ENCODE measurements around the gene FOXD2.

Gene FOXD2

DNA sequence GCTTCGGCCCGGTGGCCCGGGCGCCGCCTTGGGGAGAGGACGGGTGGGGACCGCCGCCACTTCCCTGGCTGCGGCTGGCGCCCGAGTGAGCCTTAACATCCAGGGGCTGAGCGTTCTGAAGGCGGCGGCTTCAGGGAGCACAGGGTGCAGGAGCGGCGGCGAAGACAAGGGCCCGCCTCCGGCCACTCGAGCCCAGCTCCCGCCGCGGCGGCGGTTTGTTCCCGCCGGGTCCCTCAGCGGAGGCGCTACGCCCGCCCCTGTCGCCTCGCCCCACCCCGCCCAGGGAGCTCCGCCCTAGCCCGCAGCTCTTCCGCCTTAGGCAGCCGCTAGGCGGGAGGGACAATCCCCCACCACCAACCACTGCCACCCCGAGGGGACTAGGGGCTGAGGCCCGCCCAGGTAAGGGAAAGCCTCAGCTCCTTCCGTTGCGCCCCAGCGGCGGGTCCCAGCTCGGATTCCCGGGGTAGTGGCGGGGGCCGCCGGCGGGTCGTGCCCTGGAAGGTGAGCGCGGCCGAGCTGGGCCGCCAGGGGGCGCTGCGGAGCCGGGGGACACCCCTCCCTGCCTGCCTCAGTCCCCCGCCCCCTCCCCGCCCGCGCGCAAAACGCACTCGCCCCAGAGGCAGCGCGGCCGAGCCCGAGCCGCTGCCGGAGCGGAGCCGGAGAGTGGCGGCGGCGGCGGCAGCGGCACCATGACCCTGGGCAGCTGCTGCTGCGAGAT, at the start of gene FOXD2:
FOXD2 (plus strand) TSS at position 598 of the 718 bp plus-strand sequence; CDS start at position 690, 92 bp downstream.
- CTCF ChIA-PET, result interaction anchor here (0.5 to 9.7 kb wide), 67 partner anchors 9 to 954 kb away, joined by 3 to 120 read pairs (median 4); partner anchors contain the start of gene PDZK1IP1
- H3K9me3 ChIP-seq (ENCODE audit: control insufficient read depth, insufficient read depth, low read depth, low read length), result no peaks in the 10 kb centered on the region
- POLR2A ChIA-PET, result interaction anchor here (0.6 to 3.1 kb wide), 25 partner anchors 9 to 662 kb away, joined by 3 to 26 read pairs (median 4); partner anchors contain the start of genes CMPK1 and STIL
- H3K4me1 ChIP-seq (ENCODE audit: control insufficient read depth, insufficient read depth, low read length), result no peaks in the 10 kb centered on the region
- H3K36me3 ChIP-seq (ENCODE audit: control insufficient read depth in 2 of 2, insufficient read depth in 1 of 2, low read length in 2 of 2), result peaks cover 0 to 35% of the 10 kb centered on the region in 2 experiments; a peak in 1 of 3 replicates
- H3K27ac ChIP-seq (ENCODE audit: extremely low read depth, low read depth, low read length), result peak within 1 kb of the TSS; percentile 98
- peak within 1 kb of the TSS; percentile 80 for H3K4me3 ChIP-seq (ENCODE audit: low read depth, low read length)
- TF ChIP-seq ZNF596 (tag by site-specific recombination; IDR thresholded peaks at IDR 0.05), result peak; percentile 40; the same call in 1 of the 2 replicates
- no peak for TF ChIP-seq REPIN1 (tag by site-specific recombination; IDR thresholded peaks at IDR 0.05; ENCODE audit: low read depth)
- TF ChIP-seq ZBTB20 (tag by site-specific recombination; IDR thresholded peaks at IDR 0.05), result peak; percentile 91
- TF ChIP-seq ZNF658 (tag by site-specific recombination; IDR thresholded peaks at IDR 0.05), result no peak
- TF ChIP-seq ZNF76 (tag by site-specific recombination; IDR thresholded peaks at IDR 0.05; ENCODE audit: borderline replicate concordance, low read depth), result peak; percentile 64
- TF ChIP-seq PRDM4 (tag by site-specific recombination; IDR thresholded peaks at IDR 0.05), result no peak; the same call in 1 of the 2 replicates
- TF ChIP-seq, protein P1, sequence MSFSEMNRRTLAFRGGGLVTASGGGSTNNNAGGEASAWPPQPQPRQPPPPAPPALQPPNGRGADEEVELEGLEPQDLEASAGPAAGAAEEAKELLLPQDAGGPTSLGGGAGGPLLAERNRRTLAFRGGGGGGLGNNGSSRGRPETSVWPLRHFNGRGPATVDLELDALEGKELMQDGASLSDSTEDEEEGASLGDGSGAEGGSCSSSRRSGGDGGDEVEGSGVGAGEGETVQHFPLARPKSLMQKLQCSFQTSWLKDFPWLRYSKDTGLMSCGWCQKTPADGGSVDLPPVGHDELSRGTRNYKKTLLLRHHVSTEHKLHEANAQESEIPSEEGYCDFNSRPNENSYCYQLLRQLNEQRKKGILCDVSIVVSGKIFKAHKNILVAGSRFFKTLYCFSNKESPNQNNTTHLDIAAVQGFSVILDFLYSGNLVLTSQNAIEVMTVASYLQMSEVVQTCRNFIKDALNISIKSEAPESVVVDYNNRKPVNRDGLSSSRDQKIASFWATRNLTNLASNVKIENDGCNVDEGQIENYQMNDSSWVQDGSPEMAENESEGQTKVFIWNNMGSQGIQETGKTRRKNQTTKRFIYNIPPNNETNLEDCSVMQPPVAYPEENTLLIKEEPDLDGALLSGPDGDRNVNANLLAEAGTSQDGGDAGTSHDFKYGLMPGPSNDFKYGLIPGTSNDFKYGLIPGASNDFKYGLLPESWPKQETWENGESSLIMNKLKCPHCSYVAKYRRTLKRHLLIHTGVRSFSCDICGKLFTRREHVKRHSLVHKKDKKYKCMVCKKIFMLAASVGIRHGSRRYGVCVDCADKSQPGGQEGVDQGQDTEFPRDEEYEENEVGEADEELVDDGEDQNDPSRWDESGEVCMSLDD (tag by site-specific recombination; IDR thresholded peaks at IDR 0.05), result peak; percentile 94
- 0 out of 2 replicates have a peak, but pooled peaks have one; percentile 15 for TF ChIP-seq ZNF140 (tag by site-specific recombination; IDR thresholded peaks at IDR 0.05)
- TF ChIP-seq ZBTB8A (tag by site-specific recombination; IDR thresholded peaks at IDR 0.05), result peak; percentile 98
- peak; percentile 64; the same call in 1 of the 2 replicates for TF ChIP-seq ZNF629 (tag by site-specific recombination; IDR thresholded peaks at IDR 0.05)
- TF ChIP-seq ZNF114 (tag by site-specific recombination; IDR thresholded peaks at IDR 0.05), result no peak
- TF ChIP-seq SP7 (tag by site-specific recombination; IDR thresholded peaks at IDR 0.05), result peak; percentile 80
- TF ChIP-seq ZNF585B (tag by site-specific recombination; IDR thresholded peaks at IDR 0.05), result no peak
- TF ChIP-seq, protein P2, sequence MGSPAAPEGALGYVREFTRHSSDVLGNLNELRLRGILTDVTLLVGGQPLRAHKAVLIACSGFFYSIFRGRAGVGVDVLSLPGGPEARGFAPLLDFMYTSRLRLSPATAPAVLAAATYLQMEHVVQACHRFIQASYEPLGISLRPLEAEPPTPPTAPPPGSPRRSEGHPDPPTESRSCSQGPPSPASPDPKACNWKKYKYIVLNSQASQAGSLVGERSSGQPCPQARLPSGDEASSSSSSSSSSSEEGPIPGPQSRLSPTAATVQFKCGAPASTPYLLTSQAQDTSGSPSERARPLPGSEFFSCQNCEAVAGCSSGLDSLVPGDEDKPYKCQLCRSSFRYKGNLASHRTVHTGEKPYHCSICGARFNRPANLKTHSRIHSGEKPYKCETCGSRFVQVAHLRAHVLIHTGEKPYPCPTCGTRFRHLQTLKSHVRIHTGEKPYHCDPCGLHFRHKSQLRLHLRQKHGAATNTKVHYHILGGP (tag by site-specific recombination; IDR thresholded peaks at IDR 0.05), result no peak
- peak; percentile 85 for TF ChIP-seq ZNF692 (tag by site-specific recombination; IDR thresholded peaks at IDR 0.05)
- TF ChIP-seq PRDM10 (tag by site-specific recombination; IDR thresholded peaks at IDR 0.05), result peak; percentile 62
- no peak for TF ChIP-seq ZNF157 (tag by site-specific recombination; IDR thresholded peaks at IDR 0.05)
- no peak for TF ChIP-seq SALL2 (tag by site-specific recombination; IDR thresholded peaks at IDR 0.05; ENCODE audit: borderline replicate concordance)
- peak; percentile 64; the same call in 1 of the 2 replicates for TF ChIP-seq ZBTB11 (tag by site-specific recombination; conservative IDR thresholded peaks at IDR 0.05; ENCODE audit: low read depth)
